Measurements from ENCODE around the gene CAMK2B.

The CAMK2B gene

DNA sequence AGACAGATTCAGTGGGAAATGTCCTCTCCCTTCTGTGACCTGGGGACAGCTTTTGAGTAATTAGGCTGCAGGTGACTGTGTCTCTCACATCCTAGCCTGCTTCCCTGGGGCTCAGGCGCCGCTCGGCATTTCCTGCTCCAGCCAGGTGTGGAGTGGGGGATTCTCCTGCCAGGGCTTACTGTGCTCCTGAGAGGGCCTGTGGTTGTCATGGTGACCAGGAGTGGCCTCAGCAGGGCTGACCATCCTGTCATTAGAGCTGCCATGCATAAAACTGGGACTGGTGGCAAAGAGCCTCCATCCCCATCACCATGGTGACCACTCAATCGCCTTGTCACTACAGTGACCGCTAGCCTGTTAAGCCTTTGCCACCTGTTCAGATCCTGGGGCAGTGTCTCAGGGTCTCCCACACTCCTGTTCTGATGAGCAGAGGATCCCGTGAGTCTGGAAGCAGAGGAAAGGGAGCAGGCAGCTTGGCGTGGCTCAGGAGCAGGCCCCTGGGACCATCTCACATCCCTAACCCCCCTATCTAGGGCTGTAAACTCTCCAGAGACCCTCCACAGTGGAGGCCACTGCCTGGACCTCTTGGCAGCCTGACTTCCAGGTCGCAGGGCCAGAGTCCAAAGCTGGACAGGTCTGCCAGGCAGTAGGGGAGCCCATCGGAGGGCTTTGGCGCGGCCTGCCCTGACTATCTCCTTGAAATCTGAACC, 136.0 kb downstream of the CAMK2B start, which contains the start of gene GCK:
Gene GCK (minus strand): TSS at position 154 of the 707 bp plus-strand sequence. CDS start 486 bp downstream, outside the sequence.
- in situ Hi-C loops (cut with MboI; ENCODE audit: low pct_unique_long_range_greater_than_20kb, low sequenced_read_pairs, unreplicated experiment) = no loop called here
- TF ChIP-seq, protein P1, sequence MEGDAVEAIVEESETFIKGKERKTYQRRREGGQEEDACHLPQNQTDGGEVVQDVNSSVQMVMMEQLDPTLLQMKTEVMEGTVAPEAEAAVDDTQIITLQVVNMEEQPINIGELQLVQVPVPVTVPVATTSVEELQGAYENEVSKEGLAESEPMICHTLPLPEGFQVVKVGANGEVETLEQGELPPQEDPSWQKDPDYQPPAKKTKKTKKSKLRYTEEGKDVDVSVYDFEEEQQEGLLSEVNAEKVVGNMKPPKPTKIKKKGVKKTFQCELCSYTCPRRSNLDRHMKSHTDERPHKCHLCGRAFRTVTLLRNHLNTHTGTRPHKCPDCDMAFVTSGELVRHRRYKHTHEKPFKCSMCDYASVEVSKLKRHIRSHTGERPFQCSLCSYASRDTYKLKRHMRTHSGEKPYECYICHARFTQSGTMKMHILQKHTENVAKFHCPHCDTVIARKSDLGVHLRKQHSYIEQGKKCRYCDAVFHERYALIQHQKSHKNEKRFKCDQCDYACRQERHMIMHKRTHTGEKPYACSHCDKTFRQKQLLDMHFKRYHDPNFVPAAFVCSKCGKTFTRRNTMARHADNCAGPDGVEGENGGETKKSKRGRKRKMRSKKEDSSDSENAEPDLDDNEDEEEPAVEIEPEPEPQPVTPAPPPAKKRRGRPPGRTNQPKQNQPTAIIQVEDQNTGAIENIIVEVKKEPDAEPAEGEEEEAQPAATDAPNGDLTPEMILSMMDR (IDR thresholded peaks at IDR 0.05; ENCODE audit: extremely low read depth, insufficient read depth, missing control alignments) = no peak
- DNase-seq (ENCODE audit: low spot score) = no peak

DNA sequence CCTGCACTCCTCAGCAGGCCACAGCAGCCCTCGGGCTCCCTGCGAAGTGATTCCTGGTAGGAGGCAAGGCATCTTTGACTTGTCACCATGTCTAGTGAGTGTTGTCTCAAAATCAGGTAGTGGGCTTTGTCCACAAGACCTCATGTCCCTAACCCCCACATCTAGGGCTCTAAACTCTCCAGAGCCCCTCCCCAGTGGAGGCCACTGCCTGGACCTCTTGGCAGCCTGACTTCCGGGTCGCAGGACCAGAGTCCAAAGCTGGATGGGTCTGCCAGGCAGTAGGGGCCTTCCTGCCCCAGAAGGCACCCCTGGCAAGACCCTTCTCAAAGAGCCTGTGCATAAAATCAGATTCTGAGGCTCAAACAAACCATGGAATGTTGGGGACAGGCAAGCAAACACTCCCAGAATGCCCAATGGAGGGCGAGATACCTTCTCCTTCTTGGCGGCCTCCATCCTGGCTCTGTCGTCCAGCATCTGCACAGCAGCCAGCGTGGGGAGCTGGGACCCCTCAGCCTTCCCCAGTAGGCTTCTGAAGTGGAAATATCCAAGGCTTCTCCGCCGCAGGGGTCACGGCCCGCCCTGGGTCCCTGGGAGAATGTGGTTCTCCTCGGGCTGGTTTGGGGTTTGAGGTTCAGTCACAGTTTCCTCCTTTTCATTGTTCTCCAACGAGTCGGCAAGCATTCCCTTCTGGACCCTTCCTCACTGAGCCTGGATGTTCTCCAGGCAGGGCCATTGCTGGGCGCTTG, 136.7 kb downstream of the CAMK2B start:
- TF ChIP-seq, protein P1 (IDR thresholded peaks at IDR 0.05; ENCODE audit: extremely low read depth, insufficient read depth, missing control alignments) = no peak

DNA sequence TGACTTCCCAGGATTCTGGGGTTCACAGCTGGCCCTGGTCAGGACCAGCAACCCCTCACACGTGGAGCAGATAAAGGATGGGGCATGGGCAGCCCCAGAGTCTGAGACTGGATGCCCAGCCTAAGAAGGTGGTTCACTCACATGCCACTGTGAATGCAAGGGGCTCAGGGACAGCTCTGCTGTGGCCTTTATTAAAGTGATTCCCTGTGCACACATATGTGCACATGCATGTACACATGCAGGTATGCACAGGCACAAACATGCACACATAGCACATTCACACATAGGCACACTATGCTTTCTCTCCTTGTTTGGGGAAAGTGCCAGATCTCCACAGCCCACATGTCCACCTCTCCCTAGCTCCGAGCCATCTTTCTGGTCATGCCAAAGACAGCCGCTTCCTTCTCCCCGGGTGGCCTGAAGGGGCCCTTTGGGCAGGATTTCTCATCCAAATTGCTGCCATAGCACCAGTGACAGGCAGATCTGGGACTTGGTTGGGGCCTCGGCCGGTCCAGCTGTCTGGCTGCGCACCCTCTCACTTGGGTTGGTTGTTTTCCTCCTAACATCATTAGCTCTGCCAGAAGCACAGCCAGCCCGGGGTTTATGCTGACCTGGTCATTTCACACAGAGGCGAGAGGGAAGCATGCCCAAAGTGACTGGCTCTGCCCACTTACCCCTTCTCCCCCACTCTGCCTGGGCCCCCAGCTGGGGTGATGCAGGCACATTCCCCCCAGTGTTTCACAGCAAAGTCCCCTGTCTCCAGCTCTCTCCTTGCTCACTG, 137.6 kb downstream of the CAMK2B start:
- TF ChIP-seq, protein P1 (IDR thresholded peaks at IDR 0.05; ENCODE audit: extremely low read depth, insufficient read depth, missing control alignments) = no peak
- DNase-seq (ENCODE audit: low spot score) = no peak
- in situ Hi-C loops (cut with MboI; ENCODE audit: low pct_unique_long_range_greater_than_20kb, low sequenced_read_pairs, unreplicated experiment) = no loop called here

More for the DNA sequence above, 136.7 kb downstream of the CAMK2B start:
- in situ Hi-C loops (cut with MboI; ENCODE audit: low pct_unique_long_range_greater_than_20kb, low sequenced_read_pairs, unreplicated experiment) = no loop called here
- no peak for DNase-seq (ENCODE audit: low spot score)

- in situ Hi-C loops (cut with MboI; ENCODE audit: low pct_unique_long_range_greater_than_20kb, low sequenced_read_pairs, unreplicated experiment) = no loop called here
- DNase-seq (ENCODE audit: low spot score) = no peak
- TF ChIP-seq, protein P1 (IDR thresholded peaks at IDR 0.05; ENCODE audit: extremely low read depth, insufficient read depth, missing control alignments) = no peak
These were observed 138.7 kb downstream of the CAMK2B start for GRCh38 chr7:44186736-44187135.

DNA sequence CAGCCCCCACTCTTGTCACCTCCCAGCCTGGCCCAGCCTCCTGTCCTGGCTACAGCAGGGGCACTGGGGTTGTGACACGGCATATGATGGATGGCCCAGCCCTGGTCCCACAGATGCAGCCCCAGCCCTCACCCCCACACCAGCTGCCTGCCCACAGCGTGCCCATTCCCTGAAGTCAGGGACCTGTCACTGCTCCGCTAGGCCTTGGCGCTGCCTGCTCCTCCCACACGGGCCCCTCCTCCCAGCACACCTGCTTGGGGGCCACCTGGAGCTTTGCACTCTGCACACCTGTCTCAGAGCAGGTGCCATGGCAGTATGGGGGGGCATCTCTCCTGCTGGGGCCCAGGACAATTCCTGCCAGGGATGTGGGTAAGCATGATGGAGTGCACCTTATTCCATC, 139.7 kb downstream of the CAMK2B start:
- TF ChIP-seq, protein P1 (IDR thresholded peaks at IDR 0.05; ENCODE audit: extremely low read depth, insufficient read depth, missing control alignments) = no peak
- in situ Hi-C loops (cut with MboI; ENCODE audit: low pct_unique_long_range_greater_than_20kb, low sequenced_read_pairs, unreplicated experiment) = no loop called here
- DNase-seq (ENCODE audit: low spot score) = no peak

- DNase-seq (ENCODE audit: low spot score) = no peak
- in situ Hi-C loops (cut with MboI; ENCODE audit: low pct_unique_long_range_greater_than_20kb, low sequenced_read_pairs, unreplicated experiment) = no loop called here
- TF ChIP-seq, protein P1 (IDR thresholded peaks at IDR 0.05; ENCODE audit: extremely low read depth, insufficient read depth, missing control alignments) = no peak
These were observed 140.4 kb downstream of the CAMK2B start for GRCh38 chr7:44184873-44185446.

Measured in GM13977 (cell line).